ENCODE results near the gene SLC34A1. TPM values are rescaled to one million over a fixed set of nuclear protein-coding genes. Genes with fewer than 3 reads are reported as not detected.
"Not testable (repeated sequence)": the region's sequence is repeated elsewhere in the genome, so short reads cannot be mapped to it uniquely, and the experiment has no call there.

SLC34A1 gene
- total RNA-seq, 6 experiments from 2014 or later, result 0.12 to 5.3 (median 1.6) TPM; not detected in 1

- intact Hi-C loops (cut with DNase I), result no loop called here
- WGBS (ENCODE audit: insufficient coverage, low coverage, low lambda C conversion rate, missing lambda C conversion rate), result 17% methylated on average over 1 of the region's 6 CpGs
- Histone ChIP-seq H3K4me1 (peaks cover 0 to 69% (median 27%) of the 10 kb centered on the region in 4 donors), H3K36me3 (no peaks in the 10 kb centered on the region), H3K27me3 (no peaks in the 10 kb centered on the region), H3K27ac (peak overlapping the region; percentile 76 to 94 (median 81)), H3K4me3 (peak overlapping the region in 2 of 3 donors; percentile 56 to 64), H3K9me3 (no peaks in the 10 kb centered on the region)
- peak in 2 of 3 donors; percentile 62 to 72 for DNase-seq
- TF ChIP-seq POLR2A (IDR thresholded peaks at IDR 0.05) (no peak), CTCF (IDR thresholded peaks at IDR 0.05) (no peak)
- peak in 3 of 4 donors; percentile 7 to 22 (median 11) for ATAC-seq
Measured at GRCh38 chr5:177359451-177359851, 24.8 kb upstream of the SLC34A1 start.

- Histone ChIP-seq H3K4me3 (peak overlapping the region in 1 of 3 donors; percentile 64), H3K27ac (peak overlapping the region in 1 of 3 donors; percentile 94), H3K4me1 (peaks cover 0 to 65% (median 27%) of the 10 kb centered on the region in 4 donors), H3K27me3 (no peaks in the 10 kb centered on the region), H3K9me3 (no peaks in the 10 kb centered on the region), H3K36me3 (no peaks in the 10 kb centered on the region)
- intact Hi-C loops (cut with DNase I), result no loop called here
- peak in 1 of 3 donors; percentile 17 for DNase-seq
- 67% methylated on average over 1 of the region's 3 CpGs for WGBS (ENCODE audit: insufficient coverage, low coverage, low lambda C conversion rate, missing lambda C conversion rate)
- TF ChIP-seq CTCF (IDR thresholded peaks at IDR 0.05), result no peak
- no peak for TF ChIP-seq POLR2A (IDR thresholded peaks at IDR 0.05)
- ATAC-seq, result no peak
Measured at GRCh38 chr5:177359860-177360259, 24.4 kb upstream of the SLC34A1 start.

GRCh38 chr5:177360740-177361139, 23.5 kb upstream of the SLC34A1 start:
- intact Hi-C loops (cut with DNase I); H3K4me3 ChIP-seq; ATAC-seq; H3K9me3 ChIP-seq; H3K36me3 ChIP-seq; H3K27me3 ChIP-seq: not testable (repeated sequence)
- Histone ChIP-seq H3K4me1 (peaks cover 0 to 62% (median 26%) of the 10 kb centered on the region in 4 donors), H3K27ac (peak overlapping the region in 1 of 3 donors; percentile 94)
- WGBS (ENCODE audit: insufficient coverage, low coverage, low lambda C conversion rate, missing lambda C conversion rate), result no CpG with 5 or more reads among the region's 7 CpGs
- peak in 1 of 3 donors; percentile 22 for DNase-seq

- no peaks in the 10 kb centered on the region for H3K27me3 ChIP-seq
- peaks cover 0 to 69% (median 30%) of the 10 kb centered on the region in 4 donors for H3K4me1 ChIP-seq
- peak in 1 of 3 donors; percentile 57 for DNase-seq
Measured at GRCh38 chr5:177361418-177362291, 22.6 kb upstream of the SLC34A1 start.

More at GRCh38 chr5:177361418-177362291, 22.6 kb upstream of the SLC34A1 start:
- intact Hi-C loops (cut with DNase I), result no loop called here
- peak overlapping the region in 2 of 3 donors; percentile 12 to 94 for H3K27ac ChIP-seq
- no peaks in the 10 kb centered on the region for H3K9me3 ChIP-seq
- 53% methylated on average over 6 of the region's 6 CpGs for WGBS (ENCODE audit: insufficient coverage, low coverage, low lambda C conversion rate, missing lambda C conversion rate)
- no peak for TF ChIP-seq POLR2A (IDR thresholded peaks at IDR 0.05)
- TF ChIP-seq CTCF (IDR thresholded peaks at IDR 0.05), result no peak
- H3K4me3 ChIP-seq, result peak overlapping the region in 1 of 3 donors; percentile 68
- H3K36me3 ChIP-seq, result no peaks in the 10 kb centered on the region
- no peak for ATAC-seq
